H7 (cell line): ENCODE data around the gene CTIF. TPM values are rescaled to one million over a fixed set of nuclear protein-coding genes. Genes with fewer than 3 reads are reported as not detected.

Experiments used
- DNase-seq: peaks from one replicate; pipeline ENCODE4 v3.0.0; 2012
- H3K27me3 ChIP-seq: 2 replicates; pipeline ENCODE4 v1.6.0; 2011; ENCODE audit warnings: mild to moderate bottlenecking, low read length; ENCODE audit not compliant: control insufficient read depth, insufficient read depth
- H3K36me3 ChIP-seq: replicated peaks from 2 replicates; pipeline ENCODE4 v1.5.1; 2011; ENCODE audit warnings: low read length; ENCODE audit not compliant: control insufficient read depth, insufficient read depth
- H3K4me3 ChIP-seq: 2 replicates; pipeline ENCODE4 v1.5.1; 2011; ENCODE audit warnings: low read depth, mild to moderate bottlenecking, control low read depth, low read length, moderate library complexity; ENCODE audit not compliant: insufficient read depth
- total RNA-seq: library from RNA; depleted of rRNA; stranded (reverse); fragments of >200 nt; shearing (Covaris generic); gene quantifications from 2 replicates; pipeline ENCODE4 v1.2.3, GENCODE V29; 2014

The CTIF gene
- total RNA-seq, 1 experiment from 2014 or later, result 9.8 TPM

GRCh38 chr18:48571639-48572384, 33.0 kb downstream of the CTIF start:
- no peak for DNase-seq
- Histone ChIP-seq H3K4me3 (no peak overlapping the region), H3K27me3 (no peaks in the 10 kb centered on the region), H3K36me3 (no peaks in the 10 kb centered on the region)

GRCh38 chr18:48572402-48573126, 33.7 kb downstream of the CTIF start:
- no peak for DNase-seq

DNA sequence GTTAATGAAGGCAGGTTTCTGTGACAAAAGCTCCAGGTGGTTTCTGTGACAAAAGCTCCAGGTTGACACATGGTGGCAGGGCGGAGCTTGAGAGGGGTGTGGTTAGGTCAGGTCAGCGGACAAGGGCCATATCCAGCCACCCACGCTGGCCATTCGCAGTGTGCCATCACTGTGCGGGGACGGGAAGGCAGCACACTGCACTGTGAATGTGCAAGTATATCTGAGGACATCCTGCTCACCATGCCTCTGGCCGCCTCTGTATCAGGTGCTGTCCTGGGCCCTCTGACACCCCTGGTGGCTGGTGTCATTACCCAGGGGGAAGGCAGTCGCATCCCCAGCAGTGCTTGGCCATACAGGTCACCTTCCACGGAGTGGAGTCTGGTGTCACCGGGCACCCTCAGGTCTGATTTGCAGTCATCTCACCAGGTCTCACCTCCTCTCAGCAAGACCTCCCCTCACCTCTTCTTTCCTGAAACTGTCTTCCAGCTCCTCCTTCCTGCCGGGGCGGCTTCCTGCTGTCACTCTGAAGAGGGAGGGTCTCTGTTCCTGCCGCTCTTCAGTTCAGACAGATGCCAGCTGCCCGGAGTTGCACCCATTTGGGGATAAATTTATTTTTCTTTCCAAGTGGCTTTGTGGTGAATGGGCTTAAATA, 34.9 kb downstream of the CTIF start:
- DNase-seq, result peak; percentile 68
- Histone ChIP-seq H3K27me3 (no peaks in the 10 kb centered on the region), H3K36me3 (no peaks in the 10 kb centered on the region), H3K4me3 (no peak overlapping the region)

More at GRCh38 chr18:48572402-48573126, 33.7 kb downstream of the CTIF start:
- Histone ChIP-seq H3K27me3 (no peaks in the 10 kb centered on the region), H3K4me3 (no peak overlapping the region), H3K36me3 (no peaks in the 10 kb centered on the region)

DNA sequence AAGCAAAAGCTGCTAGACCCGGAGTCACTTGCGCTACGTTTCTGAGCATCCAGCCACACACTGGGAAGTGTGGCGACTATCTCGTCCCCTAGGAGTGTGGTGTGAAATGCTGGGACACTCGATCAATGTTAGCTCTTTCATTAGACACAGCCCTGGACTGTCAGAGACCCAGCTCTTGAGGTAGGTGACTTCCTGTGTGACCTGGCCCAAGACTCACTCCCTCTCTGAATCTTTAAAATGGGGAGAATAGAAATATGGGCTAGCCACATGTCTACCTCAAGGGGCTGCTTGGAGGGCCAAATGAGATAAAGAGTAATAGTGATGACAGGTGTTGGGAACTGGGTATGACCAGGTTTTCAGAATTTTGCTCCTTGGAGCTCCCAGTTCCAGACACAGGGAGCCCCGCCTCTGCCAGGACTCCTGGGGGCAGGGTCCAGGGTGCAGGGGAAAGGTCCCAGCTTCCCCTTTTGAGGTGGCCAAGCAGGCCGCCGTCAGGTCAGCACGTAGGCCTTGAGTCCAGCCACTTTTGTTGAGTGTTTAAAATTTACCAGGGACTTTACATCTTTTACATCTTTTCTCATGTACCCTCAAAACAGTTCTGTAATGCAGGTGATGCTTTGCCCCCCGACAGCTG, 36.0 kb downstream of the CTIF start:
- DNase-seq, result no peak
- Histone ChIP-seq H3K4me3 (no peak overlapping the region), H3K36me3 (no peaks in the 10 kb centered on the region), H3K27me3 (no peaks in the 10 kb centered on the region)

DNA sequence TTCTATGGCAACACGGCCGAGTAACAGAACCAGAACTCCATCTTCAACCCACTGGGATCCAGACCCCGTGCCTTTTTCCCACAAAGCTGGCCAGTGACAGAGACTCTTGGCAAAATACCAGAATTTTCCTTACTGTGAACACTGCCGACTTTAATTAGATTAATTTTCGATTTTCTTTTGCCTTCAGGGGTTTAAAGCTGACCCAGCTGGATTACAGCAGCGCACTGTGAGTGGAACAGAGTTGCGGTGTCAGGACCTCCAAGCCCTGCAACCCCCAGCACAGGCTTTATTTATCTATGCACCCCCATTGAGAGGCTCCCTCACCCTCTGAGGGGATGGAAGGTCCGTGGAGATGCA, 36.4 kb downstream of the CTIF start:
- no peaks in the 10 kb centered on the region for H3K27me3 ChIP-seq
- no peaks in the 10 kb centered on the region for H3K36me3 ChIP-seq
- no peak for DNase-seq
- H3K4me3 ChIP-seq, result no peak overlapping the region

DNA sequence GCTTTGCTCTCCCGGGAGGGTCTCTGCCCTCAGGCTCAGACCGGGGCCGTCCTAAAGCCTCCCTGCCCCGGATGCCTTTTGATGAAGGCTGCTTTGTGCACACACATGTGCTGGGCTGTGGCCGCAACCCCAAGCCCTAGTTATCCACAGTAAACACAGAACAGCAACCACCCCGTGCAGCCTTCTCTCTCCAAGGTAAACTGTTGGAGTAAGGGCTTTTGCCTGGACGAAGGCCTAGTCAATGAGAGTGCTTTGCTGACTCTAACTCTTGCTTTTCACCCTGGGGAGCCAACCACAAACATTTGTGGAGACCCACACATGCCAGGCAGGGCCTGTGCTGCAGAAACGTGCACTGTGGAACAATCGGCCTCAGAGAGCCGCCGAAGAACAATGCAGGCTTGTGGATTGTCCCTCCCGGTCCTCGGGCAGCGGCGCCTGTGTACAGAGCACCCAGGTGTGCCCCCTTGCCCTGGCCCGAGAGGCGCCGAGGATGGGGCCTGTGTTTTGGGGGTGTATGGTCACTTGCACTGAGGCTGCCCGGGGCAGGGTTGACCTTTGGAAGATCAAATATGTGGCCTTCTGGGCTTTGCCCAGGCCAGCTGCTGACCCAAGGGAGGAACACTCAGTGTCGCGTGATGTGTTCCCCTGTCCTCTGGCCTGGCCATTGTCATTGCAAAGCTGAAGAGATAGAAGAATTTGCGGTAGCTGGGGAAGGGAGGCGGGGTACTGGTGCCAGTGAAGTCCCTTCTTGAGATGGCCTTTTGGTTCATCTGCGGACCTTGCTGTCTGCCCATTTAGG, 37.0 kb downstream of the CTIF start:
- no peak overlapping the region for H3K4me3 ChIP-seq
- H3K27me3 ChIP-seq, result no peaks in the 10 kb centered on the region
- no peak for DNase-seq
- no peaks in the 10 kb centered on the region for H3K36me3 ChIP-seq

GRCh38 chr18:48576457-48576771, 37.6 kb downstream of the CTIF start:
- no peak for DNase-seq
- Histone ChIP-seq H3K27me3 (no peaks in the 10 kb centered on the region), H3K36me3 (no peaks in the 10 kb centered on the region), H3K4me3 (no peak overlapping the region)

- no peak for DNase-seq
- no peak overlapping the region for H3K4me3 ChIP-seq
- H3K27me3 ChIP-seq, result no peaks in the 10 kb centered on the region
- no peaks in the 10 kb centered on the region for H3K36me3 ChIP-seq
Measured at GRCh38 chr18:48577478-48578190, 38.8 kb downstream of the CTIF start.

DNA sequence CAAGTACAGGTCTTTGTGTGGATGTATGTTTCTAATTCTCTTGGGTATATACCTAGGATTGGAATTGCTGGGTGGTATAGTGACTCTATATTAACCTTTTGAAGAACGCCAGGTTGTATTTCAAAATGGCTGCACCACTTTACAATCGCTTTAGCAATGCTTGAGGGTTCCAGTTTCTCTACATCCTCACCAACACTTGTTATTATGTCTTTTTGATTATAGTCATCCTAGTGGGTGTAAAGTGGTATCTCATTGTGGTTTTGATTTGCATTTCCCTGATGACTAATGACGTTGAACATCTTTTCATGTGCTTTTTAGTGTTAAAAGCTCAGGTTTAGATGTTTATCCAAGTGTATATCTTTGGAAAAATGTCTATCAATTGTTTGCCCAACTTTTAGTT, 39.5 kb downstream of the CTIF start:
- no peaks in the 10 kb centered on the region for H3K36me3 ChIP-seq
- DNase-seq, result no peak
- no peak overlapping the region for H3K4me3 ChIP-seq
- no peaks in the 10 kb centered on the region for H3K27me3 ChIP-seq

GRCh38 chr18:48580066-48580465, 41.2 kb downstream of the CTIF start:
- Histone ChIP-seq H3K4me3 (no peak overlapping the region), H3K27me3 (no peaks in the 10 kb centered on the region), H3K36me3 (no peaks in the 10 kb centered on the region)
- DNase-seq, result no peak

DNA sequence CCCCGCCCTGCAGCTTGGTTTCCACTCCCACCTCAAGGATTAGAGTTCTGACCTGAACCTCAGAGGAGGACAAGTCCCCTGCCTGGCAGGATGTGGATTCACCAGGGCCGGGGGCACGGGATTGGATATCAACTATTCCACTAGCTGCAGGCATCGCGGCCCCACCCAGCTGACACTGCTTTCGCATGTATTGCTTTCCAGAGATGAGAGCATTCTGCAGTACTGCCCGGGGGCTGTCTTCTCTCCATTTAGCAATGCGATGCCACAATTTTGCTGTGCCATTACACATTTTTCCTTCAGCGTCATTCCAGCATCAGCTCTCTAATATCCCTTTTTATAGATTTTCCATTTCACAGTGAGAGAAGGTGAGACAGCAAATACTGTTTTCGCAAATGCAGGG, 42.0 kb downstream of the CTIF start:
- H3K36me3 ChIP-seq, result no peaks in the 10 kb centered on the region
- peak; percentile 68 for DNase-seq
- no peaks in the 10 kb centered on the region for H3K27me3 ChIP-seq
- no peak overlapping the region for H3K4me3 ChIP-seq

- no peak for DNase-seq
- Histone ChIP-seq H3K36me3 (no peaks in the 10 kb centered on the region), H3K4me3 (no peak overlapping the region), H3K27me3 (no peaks in the 10 kb centered on the region)
Measured at GRCh38 chr18:48581206-48581605, 42.4 kb downstream of the CTIF start.

DNA sequence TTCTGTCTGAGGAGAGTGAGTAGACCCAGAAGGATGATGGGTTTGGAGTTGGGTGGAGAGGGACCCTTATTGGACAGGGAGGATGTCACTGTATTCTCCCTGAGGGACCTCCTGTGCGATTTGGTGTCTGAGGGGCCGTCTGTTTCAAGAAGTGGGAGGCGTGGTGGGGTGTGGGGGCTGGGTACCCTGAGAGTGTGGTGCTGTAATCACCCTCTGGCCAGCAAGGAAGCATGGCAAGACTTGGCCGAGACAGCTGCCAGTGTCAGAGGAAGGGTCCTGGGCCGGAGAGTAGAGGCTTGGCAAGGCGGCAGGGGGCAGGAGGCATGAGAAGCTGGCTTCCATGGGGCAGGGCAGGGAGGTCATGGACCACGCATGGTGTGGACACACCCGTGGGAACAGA, 43.1 kb downstream of the CTIF start:
- no peak for DNase-seq
- no peaks in the 10 kb centered on the region for H3K36me3 ChIP-seq
- no peak overlapping the region for H3K4me3 ChIP-seq
- H3K27me3 ChIP-seq, result no peaks in the 10 kb centered on the region

DNA sequence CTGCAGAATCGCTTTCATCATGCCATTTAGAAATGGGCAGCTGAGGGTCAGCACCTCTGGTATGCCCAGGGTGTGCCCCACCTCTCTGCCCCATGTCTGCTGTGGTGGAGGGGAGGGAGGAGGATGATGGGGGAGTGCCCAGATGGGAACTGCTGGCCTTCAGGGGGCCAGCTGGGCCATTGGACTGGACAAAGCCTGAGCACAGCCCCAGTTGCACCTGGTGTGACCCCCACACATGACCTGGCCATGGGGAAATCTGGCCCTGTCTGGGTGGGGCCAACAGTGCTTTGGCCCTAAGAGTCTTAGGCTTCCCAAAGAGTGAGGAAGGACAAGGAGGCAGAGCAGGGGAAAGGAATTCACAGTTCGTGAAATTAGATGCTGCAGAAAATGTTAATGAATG, 44.1 kb downstream of the CTIF start:
- no peaks in the 10 kb centered on the region for H3K27me3 ChIP-seq
- no peak overlapping the region for H3K4me3 ChIP-seq
- H3K36me3 ChIP-seq, result no peaks in the 10 kb centered on the region
- no peak for DNase-seq
